Measurements from ENCODE around the gene CCDC178. TPM values are rescaled to one million over a fixed set of nuclear protein-coding genes. Genes with fewer than 3 reads are reported as not detected.

Gene CCDC178
- total RNA-seq, 2 donors from 2014 or later = 0.22 to 0.29 TPM

DNA sequence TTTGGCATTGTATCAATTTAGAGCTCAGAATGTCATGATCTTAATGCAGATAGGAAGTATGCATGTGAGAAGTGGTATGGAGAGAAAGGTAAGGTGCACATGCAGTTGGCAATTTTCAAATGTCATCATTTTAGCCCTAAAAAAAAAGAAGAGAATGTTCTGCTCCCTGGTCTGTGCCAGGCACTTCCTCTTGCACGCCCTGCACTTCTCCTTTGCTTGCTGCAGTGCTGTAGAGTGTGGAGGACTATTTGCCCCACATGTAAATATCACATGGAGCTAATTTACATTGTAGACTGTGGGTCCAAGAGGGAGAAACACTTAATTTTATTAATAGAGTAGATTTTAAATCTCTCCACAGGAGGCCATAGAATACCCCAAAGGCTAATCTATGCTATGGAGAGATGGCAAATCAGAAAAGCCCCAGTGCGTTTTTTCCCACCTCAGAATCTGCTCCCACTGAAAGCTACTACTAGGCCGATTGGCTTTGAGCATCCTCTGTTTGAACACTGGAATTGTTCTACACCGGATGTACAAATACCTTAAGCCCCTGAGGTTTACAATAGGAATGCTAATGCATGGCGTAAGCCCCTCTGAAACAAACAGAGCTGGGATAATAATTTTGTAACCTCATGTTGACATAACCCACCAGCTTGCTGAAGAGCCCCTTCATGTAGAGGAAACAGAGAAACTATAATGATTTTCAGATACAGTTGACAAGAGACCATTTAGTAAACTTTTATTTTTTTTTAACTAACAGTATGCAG is 530.5 kb downstream of the CCDC178 start:
- Mint-ChIP-seq H3K27me3 (ENCODE audit: insufficient read depth) (peaks cover 4% of the 10 kb centered on the region), H3K36me3 (ENCODE audit: low read depth) (no peaks in the 10 kb centered on the region), H3K4me3 (no peak overlapping the region), H3K4me1 (peaks cover 15% of the 10 kb centered on the region), H3K9me3 (no peaks in the 10 kb centered on the region), H3K27ac (no peak overlapping the region)
- Histone ChIP-seq H3K27ac (ENCODE audit: low read depth, low read length) (no peak overlapping the region), H3K4me1 (ENCODE audit: control insufficient read depth, insufficient read depth, low read length) (no peaks in the 10 kb centered on the region), H3K9me3 (ENCODE audit: control insufficient read depth, low read length) (no peaks in the 10 kb centered on the region), H3K9ac (ENCODE audit: extremely low read depth, low read length, poor library complexity, severe bottlenecking) (no peak overlapping the region), H3K4me3 (ENCODE audit: low read length) (no peak overlapping the region), H3K27me3 (ENCODE audit: control insufficient read depth, insufficient read depth, low read length, poor library complexity, severe bottlenecking) (peaks cover 5% of the 10 kb centered on the region), H3K36me3 (ENCODE audit: control insufficient read depth, insufficient read depth, low read length) (no peaks in the 10 kb centered on the region)
- DNase-seq = no peak
- no peak for TF ChIP-seq CTCF (conservative IDR thresholded peaks at IDR 0.05)
- 91 to 92% methylated on average over 2 to 5 of the region's 5 CpGs for WGBS, 2 experiments (ENCODE audit: insufficient coverage in 1 of 2, insufficient read length in 1 of 2)

DNA sequence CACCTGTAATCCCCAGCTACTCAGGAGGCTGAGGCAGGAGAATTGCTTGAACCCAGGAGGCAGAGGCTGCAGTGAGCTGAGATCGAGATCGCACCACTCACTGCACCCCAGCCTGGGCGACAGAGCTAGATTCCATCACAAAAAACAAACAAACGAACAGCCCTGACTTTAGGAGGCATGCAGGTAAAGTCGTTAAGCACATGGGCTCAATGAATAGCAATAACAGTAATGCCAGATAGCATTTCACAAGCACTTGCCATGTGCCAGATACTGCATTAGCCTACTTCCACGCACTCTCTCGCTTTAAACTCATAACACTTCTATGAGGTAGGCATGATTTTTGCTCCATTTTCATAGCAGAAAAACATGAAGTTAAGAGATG is 532.1 kb downstream of the CCDC178 start:
- no peaks in the 10 kb centered on the region for H3K36me3 Mint-ChIP-seq (ENCODE audit: low read depth)
- H3K27ac ChIP-seq (ENCODE audit: low read depth, low read length) = no peak overlapping the region
- H3K4me3 ChIP-seq (ENCODE audit: low read length) = no peak overlapping the region
- no peaks in the 10 kb centered on the region for H3K27me3 ChIP-seq (ENCODE audit: control insufficient read depth, insufficient read depth, low read length, poor library complexity, severe bottlenecking)
- H3K27me3 Mint-ChIP-seq (ENCODE audit: insufficient read depth) = no peaks in the 10 kb centered on the region
- no peaks in the 10 kb centered on the region for H3K9me3 Mint-ChIP-seq
- no peak overlapping the region for H3K27ac Mint-ChIP-seq
- no peak for TF ChIP-seq CTCF (conservative IDR thresholded peaks at IDR 0.05)
- H3K36me3 ChIP-seq (ENCODE audit: control insufficient read depth, insufficient read depth, low read length) = no peaks in the 10 kb centered on the region
- H3K4me1 Mint-ChIP-seq = peaks cover 15% of the 10 kb centered on the region
- no peaks in the 10 kb centered on the region for H3K4me1 ChIP-seq (ENCODE audit: control insufficient read depth, insufficient read depth, low read length)
- no peak for DNase-seq
- no peaks in the 10 kb centered on the region for H3K9me3 ChIP-seq (ENCODE audit: control insufficient read depth, low read length)
- WGBS, 2 experiments (ENCODE audit: insufficient coverage in 1 of 2, insufficient read length in 1 of 2) = 90 to 91% methylated on average over 5 to 7 of the region's 7 CpGs
- H3K9ac ChIP-seq (ENCODE audit: extremely low read depth, low read length, poor library complexity, severe bottlenecking) = no peak overlapping the region
- H3K4me3 Mint-ChIP-seq = no peak overlapping the region

DNA sequence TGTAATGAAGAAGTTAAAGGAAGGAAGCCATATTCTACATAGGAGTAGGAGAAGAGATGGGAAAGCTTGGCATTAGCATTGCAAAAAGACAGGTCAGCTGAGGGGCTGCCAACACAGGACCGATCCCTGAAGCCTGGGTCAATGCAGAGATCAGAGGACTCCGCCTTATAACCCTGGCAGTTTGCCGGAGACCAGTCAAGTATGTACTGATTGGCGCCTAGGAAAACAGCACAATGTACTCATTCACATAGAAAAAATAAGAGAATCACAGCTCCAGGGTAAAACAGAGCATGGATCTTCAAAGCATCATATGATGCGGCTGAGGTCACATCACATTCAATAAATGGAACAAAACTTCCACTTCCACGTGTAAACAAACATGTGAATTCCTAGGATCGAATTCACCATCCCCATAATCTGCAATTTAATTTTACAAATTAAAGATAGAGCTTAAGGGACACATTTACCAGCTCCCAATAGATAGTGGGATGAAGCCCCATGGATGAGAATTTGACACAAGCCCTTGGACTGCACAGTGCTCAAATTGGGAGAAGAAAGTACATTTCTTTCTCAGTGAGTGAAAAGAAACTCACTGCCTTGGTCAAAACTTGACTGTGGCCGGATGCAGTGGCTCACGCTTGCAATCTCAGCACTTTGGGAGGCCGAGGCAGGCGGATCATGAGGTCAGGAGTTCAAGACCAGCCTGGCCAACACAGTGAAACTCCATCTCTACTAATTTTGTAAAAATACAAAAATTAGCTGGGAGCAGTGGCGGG is 532.7 kb downstream of the CCDC178 start:
- H3K27ac ChIP-seq (ENCODE audit: low read depth, low read length) = no peak overlapping the region
- Mint-ChIP-seq H3K4me3 (no peak overlapping the region), H3K9me3 (no peaks in the 10 kb centered on the region), H3K27me3 (ENCODE audit: insufficient read depth) (no peaks in the 10 kb centered on the region), H3K4me1 (peaks cover 15% of the 10 kb centered on the region), H3K27ac (no peak overlapping the region), H3K36me3 (ENCODE audit: low read depth) (no peaks in the 10 kb centered on the region)
- no peak overlapping the region for H3K9ac ChIP-seq (ENCODE audit: extremely low read depth, low read length, poor library complexity, severe bottlenecking)
- H3K9me3 ChIP-seq (ENCODE audit: control insufficient read depth, low read length) = no peaks in the 10 kb centered on the region
- no peaks in the 10 kb centered on the region for H3K27me3 ChIP-seq (ENCODE audit: control insufficient read depth, insufficient read depth, low read length, poor library complexity, severe bottlenecking)
- no peak for DNase-seq
- H3K36me3 ChIP-seq (ENCODE audit: control insufficient read depth, insufficient read depth, low read length) = no peaks in the 10 kb centered on the region
- TF ChIP-seq CTCF (conservative IDR thresholded peaks at IDR 0.05) = no peak
- no peak overlapping the region for H3K4me3 ChIP-seq (ENCODE audit: low read length)
- H3K4me1 ChIP-seq (ENCODE audit: control insufficient read depth, insufficient read depth, low read length) = no peaks in the 10 kb centered on the region
- 91 to 100% methylated on average over 2 to 12 of the region's 12 CpGs for WGBS, 2 experiments (ENCODE audit: insufficient coverage in 1 of 2, insufficient read length in 1 of 2)

All from endodermal cell (in vitro differentiated cells).